MCF 10A (cell line): ENCODE results near the gene APC2. TPM values are rescaled to one million over a fixed set of nuclear protein-coding genes. Genes with fewer than 3 reads are reported as not detected.
A peak's percentile ranks its signal among the peaks of the same experiment; 100 is the strongest.

Experiments used
- BruUV-seq: library from RNA; stranded (reverse); fragments of 400-500 nt; replicated peaks from 2 replicates; lab custom pipeline; 2021; lab: Mats Ljungman, UMichigan
- CTCF ChIA-PET: fragments of 300-600 bp; sonication (Branson Sonifier 250); formaldehyde crosslinking; extraction: SDS; loops from one replicate; lab custom pipeline; 2021; ENCODE audit warnings: antibody characterized with exemption, inconsistent platforms; lab: Yijun Ruan, JAX
- POLR2A ChIA-PET: fragments of 300-600, 350-650 bp; sonication (Branson Sonifier 250); formaldehyde crosslinking; extraction: SDS; loops from one replicate; lab custom pipeline; 2020; ENCODE audit warnings: antibody characterized with exemption, inconsistent platforms; lab: Yijun Ruan, JAX
- DNase-seq: peaks from one replicate; pipeline ENCODE4 v3.0.0-alpha.2; 2018; ENCODE audit not compliant: unreplicated experiment
- H3K27ac Mint-ChIP-seq: one replicate; pipeline ENCODE4 v1.8.0; 2022; ENCODE audit warnings: mild to moderate bottlenecking, low read depth, mixed read lengths; ENCODE audit not compliant: unreplicated experiment
- H3K27me3 Mint-ChIP-seq: one replicate; pipeline ENCODE4 v1.8.0; 2022; ENCODE audit warnings: mixed read lengths; ENCODE audit not compliant: insufficient read depth, unreplicated experiment
- H3K36me3 Mint-ChIP-seq: one replicate; pipeline ENCODE4 v1.8.0; 2022; ENCODE audit warnings: mild to moderate bottlenecking, moderate library complexity, mixed read lengths; ENCODE audit not compliant: insufficient read depth, unreplicated experiment
- H3K4me1 Mint-ChIP-seq: one replicate; pipeline ENCODE4 v1.8.0; 2022; ENCODE audit warnings: mixed read lengths; ENCODE audit not compliant: insufficient read depth, unreplicated experiment
- H3K4me3 Mint-ChIP-seq: one replicate; pipeline ENCODE4 v1.8.0; 2022; ENCODE audit warnings: mild to moderate bottlenecking, moderate library complexity, mixed read lengths; ENCODE audit not compliant: unreplicated experiment
- H3K9me3 Mint-ChIP-seq: one replicate; pipeline ENCODE4 v1.8.0; 2022; ENCODE audit warnings: mixed read lengths; ENCODE audit not compliant: unreplicated experiment
- CTCF ChIP-seq: fragments of 200-600 bp; IDR thresholded peaks from one replicate; pipeline ENCODE4 v1.8.0; 2022; ENCODE audit warnings: antibody characterized with exemption, mild to moderate bottlenecking; ENCODE audit not compliant: unreplicated experiment
- intact Hi-C: fragments of 100-400 bp; cut with micrococcal nuclease; formaldehyde crosslinking; loops from 2 replicates; pipeline ENCODE4 v1.14.1; 2022
- total RNA-seq: library from RNA; stranded (reverse); gene quantifications from 2 replicates; pipeline ENCODE4 v1.2.3, GENCODE V29; 2022

Gene APC2
- total RNA-seq, 1 experiment from 2014 or later: 0.23 TPM

- ChIA-PET CTCF (interaction anchor here (0.7 kb wide), 1 partner anchor 13 kb away, joined by 3 read pairs; no protein-coding TSS in a partner anchor), POLR2A (no interaction called here)
- Mint-ChIP-seq H3K9me3 (no peaks in the 10 kb centered on the region), H3K4me1 (peaks cover 7% of the 10 kb centered on the region), H3K27ac (no peak overlapping the region), H3K4me3 (no peak overlapping the region), H3K27me3 (no peaks in the 10 kb centered on the region), H3K36me3 (no peaks in the 10 kb centered on the region)
- TF ChIP-seq CTCF: no peak
- no peak for DNase-seq
- intact Hi-C loops: no loop called here
- no TSS peak for BruUV-seq
Observed at GRCh38 chr19:1488282-1488601, 38.3 kb downstream of the APC2 start.

- Mint-ChIP-seq H3K4me3 (peak overlapping the region; percentile 79), H3K9me3 (no peaks in the 10 kb centered on the region), H3K4me1 (peaks cover 7% of the 10 kb centered on the region), H3K27me3 (no peaks in the 10 kb centered on the region), H3K36me3 (no peaks in the 10 kb centered on the region), H3K27ac (no peak overlapping the region)
- intact Hi-C loops: no loop called here
- no TSS peak for BruUV-seq
- DNase-seq: no peak
- ChIA-PET CTCF (no interaction called here), POLR2A (no interaction called here)
- no peak for TF ChIP-seq CTCF
Observed at GRCh38 chr19:1489463-1490310, 39.8 kb downstream of the APC2 start.

- no peak for TF ChIP-seq CTCF
- DNase-seq: peak; percentile 99
- ChIA-PET CTCF (interaction anchor here (0.6 kb wide), 1 partner anchor 237 kb away, joined by 3 read pairs; no protein-coding TSS in a partner anchor), POLR2A (interaction anchor here (0.6 to 2.2 kb wide), 10 partner anchors 11 to 1293 kb away, joined by 3 to 6 read pairs (median 3); partner anchors contain the start of gene C19orf25)
- H3K4me3 Mint-ChIP-seq: peak within 1 kb of the TSS; percentile 79
- H3K9me3 Mint-ChIP-seq: no peaks in the 10 kb centered on the region
- no peak within 1 kb of the TSS for H3K27ac Mint-ChIP-seq
- intact Hi-C loops: no loop called here
- no peaks in the 10 kb centered on the region for H3K27me3 Mint-ChIP-seq
- BruUV-seq: no TSS peak
- H3K36me3 Mint-ChIP-seq: no peaks in the 10 kb centered on the region
- H3K4me1 Mint-ChIP-seq: peaks cover 7% of the 10 kb centered on the region
Observed at GRCh38 chr19:1490311-1491113, 40.6 kb downstream of the APC2 start, which contains the start of gene PCSK4. Gene PCSK4, minus strand, starts transcription at chr19:1490350. Its CDS starts 4 bp downstream, at chr19:1490346.
